Panc1 (cell line): ENCODE results near the gene POLR1B.

ENCODE experiments used
- CTCF ChIP-seq: fragments of 450-650 bp; IDR thresholded peaks from 2 replicates; pipeline ENCODE4 v1.5.1; 2017; ENCODE audit warnings: mild to moderate bottlenecking
- POLR2AphosphoS5 ChIP-seq: IDR thresholded peaks from 2 replicates; pipeline ENCODE4 v1.6.1; 2012; ENCODE audit warnings: mild to moderate bottlenecking, low read depth, low read length, moderate library complexity
- REST ChIP-seq, 2 experiments: IDR thresholded peaks; 2 replicates each; pipeline ENCODE4 v1.6.1; 2011 to 2012; ENCODE audit warnings: low read depth in 2 of 2, control low read depth in 1 of 2, low read length in 1 of 2, mild to moderate bottlenecking in 1 of 2, moderate library complexity in 1 of 2; ENCODE audit not compliant: insufficient read depth in 1 of 2
- TCF7L2 ChIP-seq: IDR thresholded peaks from 2 replicates; pipeline ENCODE4 v1.6.1; 2011; ENCODE audit warnings: mild to moderate bottlenecking, low read depth, low read length, inconsistent platforms

GRCh38 chr2:112585873-112586464 is 43.7 kb downstream of the POLR1B start:
- TF ChIP-seq CTCF (no peak), REST (IDR thresholded peaks at IDR 0.05; ENCODE audit: insufficient read depth in 1 of 2, low read depth in 2 of 2, low read length in 1 of 2) (no peak), TCF7L2 (no peak), POLR2AphosphoS5 (no peak)
